Immature natural killer cell (primary cell): ENCODE results near the gene SNX9. TPM values are rescaled to one million over a fixed set of nuclear protein-coding genes. Genes with fewer than 3 reads are reported as not detected.

Experiments used
- DNase-seq, 3 donors: peaks; one replicate each; pipeline ENCODE4 v3.0.0; 2022; ENCODE audit warnings: mixed read lengths in 1 of 3
- H3K27ac Mint-ChIP-seq, 6 donors: one replicate each; pipeline ENCODE4 v1.8.0; 2020; ENCODE audit warnings: mixed read lengths in 6 of 6, mild to moderate bottlenecking in 5 of 6, inconsistent platforms in 4 of 6, moderate library complexity in 3 of 6
- H3K27me3 Mint-ChIP-seq, 3 donors: one replicate each; pipeline ENCODE4 v1.8.0; 2020 to 2021; ENCODE audit warnings: low read depth in 3 of 3, mild to moderate bottlenecking in 3 of 3, mixed read lengths in 3 of 3, moderate library complexity in 3 of 3, inconsistent platforms in 1 of 3
- H3K36me3 Mint-ChIP-seq, 3 donors: one replicate each; pipeline ENCODE4 v1.8.0; 2020; ENCODE audit warnings: mixed read lengths in 3 of 3, inconsistent platforms in 2 of 3, mild to moderate bottlenecking in 2 of 3
- H3K4me1 Mint-ChIP-seq, 2 donors: one replicate each; pipeline ENCODE4 v1.8.0; 2020; ENCODE audit warnings: inconsistent platforms in 2 of 2, mild to moderate bottlenecking in 2 of 2, mixed read lengths in 2 of 2, moderate library complexity in 1 of 2
- H3K4me3 Mint-ChIP-seq, 5 donors: one replicate each; pipeline ENCODE4 v1.8.0; 2020; ENCODE audit warnings: mild to moderate bottlenecking in 5 of 5, mixed read lengths in 5 of 5, inconsistent platforms in 3 of 5, moderate library complexity in 3 of 5
- H3K9me3 Mint-ChIP-seq, 6 donors: one replicate each; pipeline ENCODE4 v1.8.0; 2020; ENCODE audit warnings: mild to moderate bottlenecking in 6 of 6, mixed read lengths in 6 of 6, inconsistent platforms in 4 of 6, moderate library complexity in 3 of 6
- polyA plus RNA-seq, 3 donors: library from polyadenylated mRNA; unstranded; fragments of 300-500 nt; fragmentation: Illumina TruSeq; gene quantifications; one replicate each; pipeline ENCODE4 v1.2.3, GENCODE V29; 2021

Gene SNX9
- polyA plus RNA-seq, 3 donors from 2014 or later: 3.4 to 6.7 (median 5.5) TPM

- Mint-ChIP-seq H3K36me3 (peaks cover 14 to 34% (median 27%) of the 10 kb centered on the region in 3 donors), H3K4me1 (peaks cover 9 to 10% of the 10 kb centered on the region in 2 donors), H3K27ac (no peak overlapping the region)
These were observed 57.5 kb downstream of the SNX9 start for GRCh38 chr6:157880534-157880933.

GRCh38 chr6:157881342-157881741, 58.3 kb downstream of the SNX9 start:
- peaks cover 2 to 6% (median 2%) of the 10 kb centered on the region in 3 donors for H3K27me3 Mint-ChIP-seq
- no peaks in the 10 kb centered on the region for H3K9me3 Mint-ChIP-seq
- peaks cover 14 to 33% (median 27%) of the 10 kb centered on the region in 3 donors for H3K36me3 Mint-ChIP-seq
- H3K27ac Mint-ChIP-seq: no peak overlapping the region
- peaks cover 13 to 14% of the 10 kb centered on the region in 2 donors for H3K4me1 Mint-ChIP-seq
- no peak for DNase-seq
- H3K4me3 Mint-ChIP-seq: no peak overlapping the region

More at GRCh38 chr6:157880534-157880933, 57.5 kb downstream of the SNX9 start:
- Mint-ChIP-seq H3K9me3 (no peaks in the 10 kb centered on the region), H3K27me3 (peaks cover 2 to 6% (median 2%) of the 10 kb centered on the region in 3 donors), H3K4me3 (no peak overlapping the region)
- no peak for DNase-seq

- H3K36me3 Mint-ChIP-seq: peaks cover 13 to 21% (median 20%) of the 10 kb centered on the region in 3 donors
- H3K27ac Mint-ChIP-seq: peak overlapping the region in 1 of 6 donors; percentile 18
- no peaks in the 10 kb centered on the region for H3K9me3 Mint-ChIP-seq
- DNase-seq: no peak
- H3K4me3 Mint-ChIP-seq: no peak overlapping the region
- peaks cover 2 to 8% (median 2%) of the 10 kb centered on the region in 3 donors for H3K27me3 Mint-ChIP-seq
- peaks cover 13 to 14% of the 10 kb centered on the region in 2 donors for H3K4me1 Mint-ChIP-seq
These were observed 61.7 kb downstream of the SNX9 start for GRCh38 chr6:157884756-157885155.

- Mint-ChIP-seq H3K27ac (peak overlapping the region in 4 of 6 donors; percentile 4 to 85 (median 65)), H3K4me3 (peak overlapping the region in 2 of 5 donors; percentile 2 to 65), H3K36me3 (peaks cover 11 to 19% (median 18%) of the 10 kb centered on the region in 3 donors), H3K9me3 (no peaks in the 10 kb centered on the region), H3K4me1 (peaks cover 13 to 14% of the 10 kb centered on the region in 2 donors), H3K27me3 (peaks cover 2 to 8% (median 2%) of the 10 kb centered on the region in 3 donors)
- DNase-seq: peak in 2 of 3 donors; percentile 29 to 43
These were observed 62.3 kb downstream of the SNX9 start for GRCh38 chr6:157885211-157885788.

- DNase-seq: no peak
- H3K4me3 Mint-ChIP-seq: no peak overlapping the region
- H3K9me3 Mint-ChIP-seq: no peaks in the 10 kb centered on the region
- H3K36me3 Mint-ChIP-seq: peaks cover 8 to 17% (median 13%) of the 10 kb centered on the region in 3 donors
- H3K27ac Mint-ChIP-seq: peak overlapping the region in 3 of 6 donors; percentile 20 to 85 (median 51)
- peaks cover 13 to 14% of the 10 kb centered on the region in 2 donors for H3K4me1 Mint-ChIP-seq
- H3K27me3 Mint-ChIP-seq: peaks cover 2 to 8% (median 4%) of the 10 kb centered on the region in 3 donors
These were observed 62.8 kb downstream of the SNX9 start for GRCh38 chr6:157885876-157886275.

GRCh38 chr6:157887892-157888291, 64.8 kb downstream of the SNX9 start:
- no peak for DNase-seq
- Mint-ChIP-seq H3K4me1 (peaks cover 25 to 26% of the 10 kb centered on the region in 2 donors), H3K27me3 (peaks cover 0 to 10% (median 2%) of the 10 kb centered on the region in 3 donors), H3K27ac (no peak overlapping the region), H3K9me3 (no peaks in the 10 kb centered on the region), H3K36me3 (peaks cover 5 to 17% (median 6%) of the 10 kb centered on the region in 3 donors), H3K4me3 (no peak overlapping the region)

GRCh38 chr6:157891544-157892362, 68.7 kb downstream of the SNX9 start:
- Mint-ChIP-seq H3K4me3 (no peak overlapping the region), H3K9me3 (no peaks in the 10 kb centered on the region), H3K27me3 (peaks cover 0 to 8% (median 2%) of the 10 kb centered on the region in 3 donors), H3K36me3 (peaks cover 9 to 13% (median 9%) of the 10 kb centered on the region in 3 donors), H3K4me1 (peaks cover 11 to 12% of the 10 kb centered on the region in 2 donors), H3K27ac (peak overlapping the region in 1 of 6 donors; percentile 15)
- DNase-seq: no peak

- DNase-seq: no peak
- Mint-ChIP-seq H3K9me3 (no peaks in the 10 kb centered on the region), H3K27me3 (peaks cover 0 to 8% (median 2%) of the 10 kb centered on the region in 3 donors), H3K36me3 (peaks cover 9 to 17% (median 13%) of the 10 kb centered on the region in 3 donors), H3K27ac (no peak overlapping the region), H3K4me3 (no peak overlapping the region), H3K4me1 (peaks cover 11 to 12% of the 10 kb centered on the region in 2 donors)
These were observed 69.4 kb downstream of the SNX9 start for GRCh38 chr6:157892363-157892877.

- DNase-seq: no peak
These were observed 70.2 kb downstream of the SNX9 start for GRCh38 chr6:157893238-157893637.

GRCh38 chr6:157895585-157895984, 72.5 kb downstream of the SNX9 start:
- no peak for DNase-seq
- Mint-ChIP-seq H3K4me1 (peaks cover 11 to 12% of the 10 kb centered on the region in 2 donors), H3K27ac (no peak overlapping the region), H3K27me3 (peaks cover 0 to 4% (median under 1%) of the 10 kb centered on the region in 3 donors), H3K4me3 (no peak overlapping the region), H3K9me3 (no peaks in the 10 kb centered on the region), H3K36me3 (peaks cover 4 to 11% (median 9%) of the 10 kb centered on the region in 3 donors)

More at GRCh38 chr6:157893238-157893637, 70.2 kb downstream of the SNX9 start:
- peaks cover 0 to 6% (median 2%) of the 10 kb centered on the region in 3 donors for H3K27me3 Mint-ChIP-seq
- peaks cover 9 to 13% (median 10%) of the 10 kb centered on the region in 3 donors for H3K36me3 Mint-ChIP-seq
- H3K4me3 Mint-ChIP-seq: no peak overlapping the region
- no peak overlapping the region for H3K27ac Mint-ChIP-seq
- no peaks in the 10 kb centered on the region for H3K9me3 Mint-ChIP-seq
- peaks cover 11 to 12% of the 10 kb centered on the region in 2 donors for H3K4me1 Mint-ChIP-seq

- no peak overlapping the region for H3K27ac Mint-ChIP-seq
- DNase-seq: no peak
These were observed 73.9 kb downstream of the SNX9 start for GRCh38 chr6:157896932-157897331.

GRCh38 chr6:157898169-157898568, 75.1 kb downstream of the SNX9 start:
- Mint-ChIP-seq H3K9me3 (no peaks in the 10 kb centered on the region), H3K4me3 (no peak overlapping the region), H3K36me3 (peaks cover 4 to 16% (median 9%) of the 10 kb centered on the region in 3 donors), H3K27ac (no peak overlapping the region), H3K4me1 (no peaks in the 10 kb centered on the region), H3K27me3 (peaks cover 0 to 1% (median 0%) of the 10 kb centered on the region in 3 donors)
- DNase-seq: no peak

More at GRCh38 chr6:157896932-157897331, 73.9 kb downstream of the SNX9 start:
- Mint-ChIP-seq H3K9me3 (no peaks in the 10 kb centered on the region), H3K4me1 (peaks cover 4 to 5% of the 10 kb centered on the region in 2 donors), H3K27me3 (peaks cover 0 to 1% (median 0%) of the 10 kb centered on the region in 3 donors), H3K4me3 (no peak overlapping the region), H3K36me3 (peaks cover 4 to 11% (median 9%) of the 10 kb centered on the region in 3 donors)

GRCh38 chr6:157898640-157899039, 75.6 kb downstream of the SNX9 start:
- Mint-ChIP-seq H3K4me3 (no peak overlapping the region), H3K27me3 (peaks cover 0 to 1% (median 0%) of the 10 kb centered on the region in 3 donors), H3K27ac (no peak overlapping the region), H3K9me3 (no peaks in the 10 kb centered on the region), H3K36me3 (peaks cover 3 to 18% (median 9%) of the 10 kb centered on the region in 3 donors), H3K4me1 (no peaks in the 10 kb centered on the region)
- no peak for DNase-seq
